Testis (tissue), 2 donors: ENCODE measurements around the gene TGIF2.

ENCODE experiments used
- POLR2A ChIP-seq: fragments of 450-650 bp; IDR thresholded peaks from one replicate; pipeline ENCODE4 v1.6.1; 2017; ENCODE audit warnings: antibody characterized with exemption, mild to moderate bottlenecking, moderate library complexity
- TF ChIP-seq, protein P1 (sequence below), 3 experiments: fragments of 450-650 bp in 2 of 3; fragments of 200-600 bp in 1 of 3; sonication (generic) in 1 of 3; IDR thresholded peaks; one replicate each; pipeline ENCODE4 v1.5.1; 2016 to 2019; ENCODE audit warnings: antibody characterized with exemption in 3 of 3, mild to moderate bottlenecking in 2 of 3, moderate library complexity in 1 of 3

GRCh38 chr20:36611625-36612024, 38.2 kb downstream of the TGIF2 start:
- TF ChIP-seq POLR2A: no peak
- TF ChIP-seq, protein P1, sequence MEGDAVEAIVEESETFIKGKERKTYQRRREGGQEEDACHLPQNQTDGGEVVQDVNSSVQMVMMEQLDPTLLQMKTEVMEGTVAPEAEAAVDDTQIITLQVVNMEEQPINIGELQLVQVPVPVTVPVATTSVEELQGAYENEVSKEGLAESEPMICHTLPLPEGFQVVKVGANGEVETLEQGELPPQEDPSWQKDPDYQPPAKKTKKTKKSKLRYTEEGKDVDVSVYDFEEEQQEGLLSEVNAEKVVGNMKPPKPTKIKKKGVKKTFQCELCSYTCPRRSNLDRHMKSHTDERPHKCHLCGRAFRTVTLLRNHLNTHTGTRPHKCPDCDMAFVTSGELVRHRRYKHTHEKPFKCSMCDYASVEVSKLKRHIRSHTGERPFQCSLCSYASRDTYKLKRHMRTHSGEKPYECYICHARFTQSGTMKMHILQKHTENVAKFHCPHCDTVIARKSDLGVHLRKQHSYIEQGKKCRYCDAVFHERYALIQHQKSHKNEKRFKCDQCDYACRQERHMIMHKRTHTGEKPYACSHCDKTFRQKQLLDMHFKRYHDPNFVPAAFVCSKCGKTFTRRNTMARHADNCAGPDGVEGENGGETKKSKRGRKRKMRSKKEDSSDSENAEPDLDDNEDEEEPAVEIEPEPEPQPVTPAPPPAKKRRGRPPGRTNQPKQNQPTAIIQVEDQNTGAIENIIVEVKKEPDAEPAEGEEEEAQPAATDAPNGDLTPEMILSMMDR (IDR thresholded peaks at IDR 0.05): no peak
